Gastroesophageal sphincter (tissue), 4 donors: ENCODE results near the gene SERPINA1. TPM values are rescaled to one million over a fixed set of nuclear protein-coding genes. Genes with fewer than 3 reads are reported as not detected.
"Not testable (repeated sequence)": the region's sequence is repeated elsewhere in the genome, so short reads cannot be mapped to it uniquely, and the experiment has no call there.

ENCODE experiments used
- ATAC-seq: fragments of 150-250 bp; one replicate; pipeline ENCODE4 v1.9.1; 2016; ENCODE audit warnings: mild to moderate bottlenecking, moderate library complexity
- H3K27ac ChIP-seq, 4 donors: fragments of 200-600 bp; sonication (generic) in 3 of 4; 1 replicate in 3 of 4; 2 replicates in 1 of 4; pipeline ENCODE4 v1.5.1; 2016 to 2019
- H3K27me3 ChIP-seq: fragments of 200-600 bp; sonication (generic); one replicate; pipeline ENCODE4 v1.5.1; 2019
- H3K36me3 ChIP-seq, 2 donors: fragments of 200-600 bp; sonication (generic); one replicate each; pipeline ENCODE4 v1.5.1; 2019; ENCODE audit warnings: control low read depth in 1 of 2
- H3K4me1 ChIP-seq, 3 donors: fragments of 200-600 bp; sonication (generic); 1 replicate in 2 of 3; 2 replicates in 1 of 3; pipeline ENCODE4 v1.5.1; 2016 to 2019; ENCODE audit warnings: control low read depth in 2 of 3
- H3K4me3 ChIP-seq, 2 donors: fragments of 200-600 bp; sonication (generic); one replicate each; pipeline ENCODE4 v1.5.1; 2019; ENCODE audit warnings: mild to moderate bottlenecking in 1 of 2, moderate library complexity in 1 of 2
- H3K9me3 ChIP-seq, 3 donors: fragments of 200-600 bp; sonication (generic); one replicate each; pipeline ENCODE4 v1.5.1; 2017 to 2019; ENCODE audit warnings: control low read depth in 2 of 3
- EP300 ChIP-seq: sonication (generic); formaldehyde crosslinking; IDR thresholded peaks from one replicate; pipeline ENCODE4 v1.6.1; 2017; ENCODE audit warnings: antibody characterized with exemption, mild to moderate bottlenecking
- POLR2A ChIP-seq, 2 donors: fragments of 450-650 bp; IDR thresholded peaks; one replicate each; pipeline ENCODE4 v1.6.1; 2017; ENCODE audit warnings: antibody characterized with exemption in 2 of 2, mild to moderate bottlenecking in 2 of 2, moderate library complexity in 1 of 2
- POLR2AphosphoS5 ChIP-seq: sonication (generic); formaldehyde crosslinking; IDR thresholded peaks from one replicate; pipeline ENCODE4 v1.6.1; 2017; ENCODE audit warnings: antibody characterized with exemption
- WGBS, 2 donors: methylation state at CpG; one replicate each; pipeline ENCODE4 v1.1.5; 2018; ENCODE audit warnings: low coverage in 1 of 2; 5-methylcytosine and 5-hydroxymethylcytosine counted together
- total RNA-seq, 4 donors: library from RNA; depleted of rRNA; stranded (reverse); fragments of >200 nt; gene quantifications; one replicate each; pipeline ENCODE4 v1.1.0, GENCODE V29; 2016
- TF ChIP-seq, protein P1 (sequence below), 4 experiments: fragments of 200-600 bp in 2 of 4; fragments of 450-650 bp in 2 of 4; sonication (generic) in 1 of 4; IDR thresholded peaks; one replicate each; pipeline ENCODE4 v1.5.1; 2017 to 2019; ENCODE audit warnings: antibody characterized with exemption in 4 of 4, mild to moderate bottlenecking in 2 of 4, moderate library complexity in 2 of 4

Gene SERPINA1
- total RNA-seq, 4 donors from 2014 or later = 1.7 to 22.1 (median 9.4) TPM

DNA sequence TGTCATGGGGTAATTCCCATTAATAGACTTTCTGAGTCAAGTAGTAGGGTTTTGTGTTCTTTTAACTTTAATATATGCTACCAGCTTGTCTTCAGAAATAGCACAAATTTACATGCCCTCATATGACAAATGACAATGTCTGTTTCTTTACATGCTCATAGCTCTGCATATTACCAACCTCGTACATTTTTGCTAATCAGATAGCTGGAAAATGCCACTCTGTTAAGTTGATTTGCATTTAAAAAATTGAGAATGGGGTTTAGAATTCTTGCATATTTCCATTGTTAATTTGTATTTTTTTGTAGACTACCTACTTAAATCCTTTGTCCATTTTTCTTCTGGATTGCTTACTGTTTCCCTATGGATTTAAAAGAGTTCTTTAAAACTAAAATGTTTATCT lies 31.2 kb downstream of the SERPINA1 start:
- H3K4me1 ChIP-seq = no peaks in the 10 kb centered on the region
- no peaks in the 10 kb centered on the region for H3K9me3 ChIP-seq
- TF ChIP-seq POLR2AphosphoS5 = no peak
- TF ChIP-seq POLR2A (IDR thresholded peaks at IDR 0.05) = no peak
- no peak for TF ChIP-seq EP300
- TF ChIP-seq, protein P1, sequence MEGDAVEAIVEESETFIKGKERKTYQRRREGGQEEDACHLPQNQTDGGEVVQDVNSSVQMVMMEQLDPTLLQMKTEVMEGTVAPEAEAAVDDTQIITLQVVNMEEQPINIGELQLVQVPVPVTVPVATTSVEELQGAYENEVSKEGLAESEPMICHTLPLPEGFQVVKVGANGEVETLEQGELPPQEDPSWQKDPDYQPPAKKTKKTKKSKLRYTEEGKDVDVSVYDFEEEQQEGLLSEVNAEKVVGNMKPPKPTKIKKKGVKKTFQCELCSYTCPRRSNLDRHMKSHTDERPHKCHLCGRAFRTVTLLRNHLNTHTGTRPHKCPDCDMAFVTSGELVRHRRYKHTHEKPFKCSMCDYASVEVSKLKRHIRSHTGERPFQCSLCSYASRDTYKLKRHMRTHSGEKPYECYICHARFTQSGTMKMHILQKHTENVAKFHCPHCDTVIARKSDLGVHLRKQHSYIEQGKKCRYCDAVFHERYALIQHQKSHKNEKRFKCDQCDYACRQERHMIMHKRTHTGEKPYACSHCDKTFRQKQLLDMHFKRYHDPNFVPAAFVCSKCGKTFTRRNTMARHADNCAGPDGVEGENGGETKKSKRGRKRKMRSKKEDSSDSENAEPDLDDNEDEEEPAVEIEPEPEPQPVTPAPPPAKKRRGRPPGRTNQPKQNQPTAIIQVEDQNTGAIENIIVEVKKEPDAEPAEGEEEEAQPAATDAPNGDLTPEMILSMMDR (IDR thresholded peaks at IDR 0.05) = no peak
- no peak for ATAC-seq
- peaks cover 15% of the 10 kb centered on the region for H3K27me3 ChIP-seq
- H3K4me3 ChIP-seq = no peak overlapping the region
- no peaks in the 10 kb centered on the region for H3K36me3 ChIP-seq
- H3K27ac ChIP-seq = no peak overlapping the region
- 24 to 40% methylated on average over 1 of the region's 1 CpG for WGBS, 2 donors

DNA sequence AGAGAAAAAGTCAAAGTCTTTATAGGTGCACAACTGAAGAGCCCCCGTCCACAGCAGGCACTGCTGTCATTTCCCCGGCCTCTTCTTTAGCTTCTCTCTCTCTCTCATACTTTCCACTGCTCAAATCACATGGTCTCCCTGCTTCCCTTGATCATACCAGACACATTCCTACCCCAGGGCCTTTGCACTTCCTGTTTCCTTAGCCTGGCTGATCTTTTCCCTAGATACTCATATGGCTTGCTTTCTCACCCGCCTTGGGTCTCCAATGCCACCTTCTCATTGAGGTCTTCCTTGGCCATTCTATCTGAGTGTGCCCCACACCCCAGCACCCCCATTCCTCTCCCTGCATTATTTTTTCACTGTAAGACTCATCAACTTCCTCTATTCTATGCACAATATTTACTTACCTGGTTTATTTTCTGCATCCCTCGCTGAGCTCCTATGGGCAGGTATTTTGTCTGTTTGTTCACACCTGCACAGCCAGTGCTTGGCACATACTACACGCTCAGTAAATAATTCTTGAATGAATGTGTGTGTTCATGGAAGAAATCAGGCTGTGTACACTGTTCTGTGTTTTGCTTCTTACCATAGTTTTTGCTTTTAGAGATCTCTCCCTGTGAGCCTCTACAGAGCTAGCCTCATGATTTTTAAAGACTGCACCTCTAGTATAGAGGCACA lies 31.9 kb downstream of the SERPINA1 start:
- WGBS, 2 donors = 77 to 82% methylated on average over 4 to 5 of the region's 5 CpGs
- Histone ChIP-seq H3K36me3 (no peaks in the 10 kb centered on the region), H3K4me1 (no peaks in the 10 kb centered on the region), H3K9me3 (no peaks in the 10 kb centered on the region), H3K4me3 (no peak overlapping the region), H3K27me3 (peaks cover 15% of the 10 kb centered on the region), H3K27ac (no peak overlapping the region)
- no peak for TF ChIP-seq EP300
- TF ChIP-seq POLR2A (IDR thresholded peaks at IDR 0.05) = no peak
- no peak for TF ChIP-seq POLR2AphosphoS5
- TF ChIP-seq, protein P1 (IDR thresholded peaks at IDR 0.05) = no peak
- no peak for ATAC-seq

DNA sequence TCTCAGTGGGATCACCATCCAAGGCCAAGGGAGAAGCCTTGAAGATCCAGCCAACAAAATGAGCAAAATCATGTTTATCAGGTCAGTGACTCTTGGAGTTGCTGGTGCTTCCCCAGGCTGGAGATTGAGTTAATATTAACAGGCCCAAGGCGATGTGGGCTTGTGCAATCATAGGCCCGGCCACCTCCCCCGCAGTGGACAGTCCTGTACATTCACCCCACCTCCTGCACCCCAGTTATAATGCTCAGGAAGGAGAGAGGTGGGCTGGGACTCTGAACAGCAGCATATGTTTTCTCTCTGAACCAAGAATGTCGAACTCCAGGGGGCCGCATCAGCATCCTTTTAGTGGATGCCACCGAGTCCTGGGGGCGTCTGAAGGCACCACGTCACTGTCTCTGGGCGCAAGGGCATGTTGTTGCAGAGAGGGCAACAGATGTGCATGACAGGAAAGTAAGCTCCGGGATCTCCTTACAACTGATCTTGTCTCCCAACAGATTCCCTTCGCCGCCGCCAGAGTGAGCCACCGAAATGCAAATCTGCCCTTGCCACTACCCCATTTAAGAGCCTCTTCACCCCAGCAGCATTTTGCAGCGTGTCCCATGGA lies 33.1 kb downstream of the SERPINA1 start:
- no peaks in the 10 kb centered on the region for H3K4me1 ChIP-seq
- no peaks in the 10 kb centered on the region for H3K36me3 ChIP-seq
- no peak for TF ChIP-seq POLR2A (IDR thresholded peaks at IDR 0.05)
- TF ChIP-seq, protein P1 (IDR thresholded peaks at IDR 0.05) = peak in 3 of 4 experiments; percentile 23 to 44 (median 32)
- 0 to 18% methylated on average over 5 to 11 of the region's 15 CpGs for WGBS, 2 donors
- no peak for ATAC-seq
- peaks cover 15% of the 10 kb centered on the region for H3K27me3 ChIP-seq
- H3K9me3 ChIP-seq = no peaks in the 10 kb centered on the region
- H3K27ac ChIP-seq = no peak overlapping the region
- no peak overlapping the region for H3K4me3 ChIP-seq

DNA sequence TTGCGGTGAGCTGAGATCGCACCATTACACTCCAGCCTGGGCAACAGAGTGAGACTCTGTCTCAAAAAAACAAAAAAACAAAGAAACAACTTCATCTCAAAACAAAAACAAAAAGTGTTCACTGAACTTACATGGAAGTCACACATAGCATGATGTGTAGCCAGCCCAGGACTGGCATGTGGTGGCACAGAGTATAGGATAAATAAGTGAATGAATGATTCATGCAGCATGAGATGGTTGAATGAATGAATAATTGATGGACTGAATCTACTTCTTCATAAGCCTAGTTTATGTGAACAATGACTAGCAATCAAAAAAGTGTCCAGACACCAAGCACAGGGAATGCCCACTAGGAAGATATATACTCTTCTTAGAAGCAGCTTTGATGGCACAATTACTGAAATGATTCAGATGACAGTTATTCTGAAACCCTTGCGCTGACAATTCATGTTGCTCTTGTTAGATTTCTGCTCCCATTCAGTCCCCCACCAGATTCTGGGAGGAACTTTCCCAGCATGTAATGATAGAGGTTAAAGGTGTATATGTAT lies 33.7 kb downstream of the SERPINA1 start:
- no peak overlapping the region for H3K27ac ChIP-seq
- 91 to 100% methylated on average over 2 of the region's 3 CpGs for WGBS, 2 donors
- H3K9me3 ChIP-seq = no peaks in the 10 kb centered on the region
- TF ChIP-seq POLR2AphosphoS5 = no peak
- TF ChIP-seq, protein P1 (IDR thresholded peaks at IDR 0.05) = no peak
- TF ChIP-seq POLR2A (IDR thresholded peaks at IDR 0.05) = no peak
- H3K36me3 ChIP-seq = no peaks in the 10 kb centered on the region
- no peak for ATAC-seq
- no peak overlapping the region for H3K4me3 ChIP-seq
- peaks cover 16% of the 10 kb centered on the region for H3K27me3 ChIP-seq
- no peaks in the 10 kb centered on the region for H3K4me1 ChIP-seq

DNA sequence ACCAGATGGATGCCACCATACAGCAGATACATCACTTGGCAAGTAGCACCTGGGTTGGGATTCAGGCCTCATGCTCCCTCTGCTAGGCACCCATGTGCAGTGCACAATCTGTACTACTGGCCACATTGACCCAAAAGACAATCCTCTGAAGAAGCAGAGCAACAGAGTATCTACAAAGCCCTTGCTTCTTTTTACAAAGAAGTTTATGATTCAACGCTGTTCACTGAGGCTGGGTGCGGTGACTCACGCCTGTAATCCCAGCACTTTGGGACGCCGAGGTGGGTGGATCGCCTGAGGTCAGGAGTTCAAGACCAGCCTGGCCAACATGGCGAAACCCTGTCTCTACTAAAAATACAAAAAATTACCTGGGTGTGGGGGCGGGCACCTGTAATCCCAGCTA lies 34.2 kb downstream of the SERPINA1 start:
- not testable (repeated sequence) for H3K36me3 ChIP-seq, H3K4me1 ChIP-seq, H3K27ac ChIP-seq, ATAC-seq, H3K4me3 ChIP-seq, H3K9me3 ChIP-seq
- H3K27me3 ChIP-seq = peaks cover 18% of the 10 kb centered on the region
- WGBS, 2 donors = 80 to 100% methylated on average over 1 of the region's 8 CpGs
